Measurements from ENCODE around the gene IL10RB.

- TF ChIP-seq POLR2A (IDR thresholded peaks at IDR 0.05): no peak
- no peak for TF ChIP-seq CTCF (IDR thresholded peaks at IDR 0.05)
- no peak for TF ChIP-seq POLR2AphosphoS5 (IDR thresholded peaks at IDR 0.05)
These were observed 30.0 kb upstream of the IL10RB start for GRCh38 chr21:33236013-33236686.

All from transverse colon (tissue), 4 donors.